T-helper 1 cell treated with Interleukin-12 subunit alpha and Interleukin-12 subunit beta and Interleukin-4 antibody, amounts not matched to agents 30 μg/mL and 1 μg/mL, for 36 hours (primary cell): ENCODE results near the gene BSPRY.

Source experiments
- H3K27ac Mint-ChIP-seq: one replicate; pipeline ENCODE4 v1.8.0; 2021; ENCODE audit warnings: mild to moderate bottlenecking, mixed read lengths
- H3K27me3 Mint-ChIP-seq: one replicate; pipeline ENCODE4 v1.8.0; 2021; ENCODE audit warnings: low read depth, mixed read lengths
- H3K36me3 Mint-ChIP-seq: one replicate; pipeline ENCODE4 v1.8.0; 2021; ENCODE audit warnings: low read depth, mixed read lengths
- H3K4me1 Mint-ChIP-seq: one replicate; pipeline ENCODE4 v1.8.0; 2021; ENCODE audit warnings: low read depth, mixed read lengths
- H3K4me3 Mint-ChIP-seq: one replicate; pipeline ENCODE4 v1.8.0; 2021; ENCODE audit warnings: mild to moderate bottlenecking, moderate library complexity, mixed read lengths
- H3K9me3 Mint-ChIP-seq: one replicate; pipeline ENCODE4 v1.8.0; 2021; ENCODE audit warnings: mixed read lengths

Gene BSPRY

GRCh38 chr9:113349445-113350094 is at the start of gene BSPRY:
BSPRY (plus strand) TSS chr9:113349541; CDS start chr9:113349580, 39 bp downstream.
- Mint-ChIP-seq H3K27ac (peak within 1 kb of the TSS; percentile 86), H3K9me3 (no peaks in the 10 kb centered on the region), H3K4me1 (peaks cover 46% of the 10 kb centered on the region), H3K4me3 (peak within 1 kb of the TSS; percentile 83), H3K36me3 (peaks cover 4% of the 10 kb centered on the region), H3K27me3 (no peaks in the 10 kb centered on the region)

GRCh38 chr9:113299800-113300292 is 49.5 kb upstream of the BSPRY start:
- Mint-ChIP-seq H3K9me3 (no peaks in the 10 kb centered on the region), H3K36me3 (no peaks in the 10 kb centered on the region), H3K4me3 (no peak overlapping the region), H3K27me3 (peaks cover 17% of the 10 kb centered on the region), H3K4me1 (peaks cover 1% of the 10 kb centered on the region), H3K27ac (no peak overlapping the region)

GRCh38 chr9:113301548-113301947 is 47.8 kb upstream of the BSPRY start:
- peaks cover 17% of the 10 kb centered on the region for H3K27me3 Mint-ChIP-seq
- H3K4me1 Mint-ChIP-seq: peaks cover 1% of the 10 kb centered on the region
- no peaks in the 10 kb centered on the region for H3K36me3 Mint-ChIP-seq
- no peak overlapping the region for H3K27ac Mint-ChIP-seq
- H3K9me3 Mint-ChIP-seq: no peaks in the 10 kb centered on the region
- H3K4me3 Mint-ChIP-seq: no peak overlapping the region

GRCh38 chr9:113302792-113303418 is 46.4 kb upstream of the BSPRY start, which contains the start of gene RNF183:
RNF183 (minus strand) TSS chr9:113303376; CDS start chr9:113298184, 5,192 bp downstream.
- no peaks in the 10 kb centered on the region for H3K36me3 Mint-ChIP-seq
- peaks cover 17% of the 10 kb centered on the region for H3K27me3 Mint-ChIP-seq
- H3K9me3 Mint-ChIP-seq: no peaks in the 10 kb centered on the region
- H3K4me1 Mint-ChIP-seq: peaks cover 1% of the 10 kb centered on the region
- no peak within 1 kb of the TSS for H3K4me3 Mint-ChIP-seq
- no peak within 1 kb of the TSS for H3K27ac Mint-ChIP-seq

- H3K4me1 Mint-ChIP-seq: no peaks in the 10 kb centered on the region
These were observed 42.8 kb upstream of the BSPRY start for GRCh38 chr9:113306566-113306965.

GRCh38 chr9:113307396-113307975 is 41.9 kb upstream of the BSPRY start:
- peaks cover 6% of the 10 kb centered on the region for H3K27me3 Mint-ChIP-seq
- H3K4me1 Mint-ChIP-seq: no peaks in the 10 kb centered on the region
- no peak overlapping the region for H3K4me3 Mint-ChIP-seq
- no peaks in the 10 kb centered on the region for H3K9me3 Mint-ChIP-seq
- H3K36me3 Mint-ChIP-seq: no peaks in the 10 kb centered on the region
- no peak overlapping the region for H3K27ac Mint-ChIP-seq

More at GRCh38 chr9:113306566-113306965, 42.8 kb upstream of the BSPRY start:
- no peaks in the 10 kb centered on the region for H3K36me3 Mint-ChIP-seq
- no peak overlapping the region for H3K4me3 Mint-ChIP-seq
- no peaks in the 10 kb centered on the region for H3K9me3 Mint-ChIP-seq
- peaks cover 6% of the 10 kb centered on the region for H3K27me3 Mint-ChIP-seq
- H3K27ac Mint-ChIP-seq: no peak overlapping the region

- Mint-ChIP-seq H3K27me3 (no peaks in the 10 kb centered on the region), H3K27ac (no peak overlapping the region), H3K9me3 (no peaks in the 10 kb centered on the region), H3K4me1 (no peaks in the 10 kb centered on the region), H3K4me3 (no peak overlapping the region), H3K36me3 (no peaks in the 10 kb centered on the region)
These were observed 40.0 kb upstream of the BSPRY start for GRCh38 chr9:113309204-113309813.

GRCh38 chr9:113310538-113310937 is 38.8 kb upstream of the BSPRY start:
- Mint-ChIP-seq H3K9me3 (no peaks in the 10 kb centered on the region), H3K27ac (no peak overlapping the region), H3K4me3 (no peak overlapping the region), H3K27me3 (no peaks in the 10 kb centered on the region), H3K36me3 (no peaks in the 10 kb centered on the region), H3K4me1 (no peaks in the 10 kb centered on the region)

- no peaks in the 10 kb centered on the region for H3K4me1 Mint-ChIP-seq
- no peaks in the 10 kb centered on the region for H3K27me3 Mint-ChIP-seq
- H3K27ac Mint-ChIP-seq: no peak overlapping the region
- no peak overlapping the region for H3K4me3 Mint-ChIP-seq
- H3K36me3 Mint-ChIP-seq: no peaks in the 10 kb centered on the region
- no peaks in the 10 kb centered on the region for H3K9me3 Mint-ChIP-seq
These were observed 37.4 kb upstream of the BSPRY start for GRCh38 chr9:113311961-113312360.

- Mint-ChIP-seq H3K27ac (no peak overlapping the region), H3K36me3 (no peaks in the 10 kb centered on the region), H3K4me3 (no peak overlapping the region), H3K27me3 (no peaks in the 10 kb centered on the region), H3K9me3 (no peaks in the 10 kb centered on the region), H3K4me1 (no peaks in the 10 kb centered on the region)
These were observed 36.1 kb upstream of the BSPRY start for GRCh38 chr9:113313261-113313660.

GRCh38 chr9:113315231-113315630 is 34.1 kb upstream of the BSPRY start:
- no peaks in the 10 kb centered on the region for H3K27me3 Mint-ChIP-seq
- no peaks in the 10 kb centered on the region for H3K4me1 Mint-ChIP-seq
- no peaks in the 10 kb centered on the region for H3K9me3 Mint-ChIP-seq
- H3K4me3 Mint-ChIP-seq: no peak overlapping the region
- H3K27ac Mint-ChIP-seq: no peak overlapping the region
- no peaks in the 10 kb centered on the region for H3K36me3 Mint-ChIP-seq

- Mint-ChIP-seq H3K4me3 (no peak overlapping the region), H3K27me3 (no peaks in the 10 kb centered on the region), H3K36me3 (no peaks in the 10 kb centered on the region), H3K4me1 (no peaks in the 10 kb centered on the region), H3K27ac (no peak overlapping the region), H3K9me3 (no peaks in the 10 kb centered on the region)
These were observed 33.3 kb upstream of the BSPRY start for GRCh38 chr9:113316030-113316429.

GRCh38 chr9:113317777-113318176 is 31.6 kb upstream of the BSPRY start:
- no peaks in the 10 kb centered on the region for H3K9me3 Mint-ChIP-seq
- H3K36me3 Mint-ChIP-seq: no peaks in the 10 kb centered on the region
- no peaks in the 10 kb centered on the region for H3K4me1 Mint-ChIP-seq
- no peak overlapping the region for H3K4me3 Mint-ChIP-seq
- H3K27me3 Mint-ChIP-seq: no peaks in the 10 kb centered on the region
- no peak overlapping the region for H3K27ac Mint-ChIP-seq

GRCh38 chr9:113319054-113319453 is 30.3 kb upstream of the BSPRY start:
- Mint-ChIP-seq H3K9me3 (no peaks in the 10 kb centered on the region), H3K4me1 (no peaks in the 10 kb centered on the region), H3K27ac (no peak overlapping the region), H3K4me3 (no peak overlapping the region), H3K36me3 (no peaks in the 10 kb centered on the region), H3K27me3 (no peaks in the 10 kb centered on the region)

GRCh38 chr9:113320051-113320450 is 29.3 kb upstream of the BSPRY start:
- no peaks in the 10 kb centered on the region for H3K4me1 Mint-ChIP-seq
- no peaks in the 10 kb centered on the region for H3K9me3 Mint-ChIP-seq
- H3K36me3 Mint-ChIP-seq: no peaks in the 10 kb centered on the region
- no peak overlapping the region for H3K27ac Mint-ChIP-seq
- H3K27me3 Mint-ChIP-seq: no peaks in the 10 kb centered on the region
- no peak overlapping the region for H3K4me3 Mint-ChIP-seq
